IPS-18c (cell line): ENCODE results near the gene CRYM.
"Not testable (repeated sequence)": the region's sequence is repeated elsewhere in the genome, so short reads cannot be mapped to it uniquely, and the experiment has no call there.

Source experiments
- H3K4me3 ChIP-seq: 2 replicates; pipeline ENCODE4 v1.7.0; 2013; ENCODE audit warnings: low read depth, mild to moderate bottlenecking, low read length, moderate library complexity; ENCODE audit not compliant: insufficient read depth
- H3K9me3 ChIP-seq: one replicate; pipeline ENCODE4 v1.6.1; 2013; ENCODE audit warnings: mild to moderate bottlenecking, low read length, moderate library complexity; ENCODE audit not compliant: control insufficient read depth, insufficient read depth

Gene CRYM

GRCh38 chr16:21262779-21263639 lies 15.1 kb downstream of the CRYM start:
- Histone ChIP-seq H3K4me3 (no peak overlapping the region), H3K9me3 (no peaks in the 10 kb centered on the region)

- no peaks in the 10 kb centered on the region for H3K9me3 ChIP-seq
- H3K4me3 ChIP-seq, result no peak overlapping the region
Measured at GRCh38 chr16:21260870-21261791, 17.0 kb downstream of the CRYM start.

- Histone ChIP-seq H3K9me3 (no peaks in the 10 kb centered on the region), H3K4me3 (no peak overlapping the region)
Measured at GRCh38 chr16:21257284-21257683, 20.8 kb downstream of the CRYM start.

- H3K9me3 ChIP-seq, result no peaks in the 10 kb centered on the region
- no peak overlapping the region for H3K4me3 ChIP-seq
Measured at GRCh38 chr16:21256636-21257035, 21.5 kb downstream of the CRYM start.

GRCh38 chr16:21253470-21253869 lies 24.6 kb downstream of the CRYM start:
- Histone ChIP-seq H3K9me3 (no peaks in the 10 kb centered on the region), H3K4me3 (no peak overlapping the region)

- H3K9me3 ChIP-seq, result no peaks in the 10 kb centered on the region
- no peak overlapping the region for H3K4me3 ChIP-seq
Measured at GRCh38 chr16:21250072-21250923, 27.8 kb downstream of the CRYM start.

- H3K4me3 ChIP-seq, H3K9me3 ChIP-seq: not testable (repeated sequence)
Measured at GRCh38 chr16:21248179-21248578, 29.9 kb downstream of the CRYM start.

- no peak overlapping the region for H3K4me3 ChIP-seq
- no peaks in the 10 kb centered on the region for H3K9me3 ChIP-seq
Measured at GRCh38 chr16:21244518-21245215, 33.4 kb downstream of the CRYM start.

GRCh38 chr16:21242756-21243155 lies 35.3 kb downstream of the CRYM start:
- no peak overlapping the region for H3K4me3 ChIP-seq
- no peaks in the 10 kb centered on the region for H3K9me3 ChIP-seq

GRCh38 chr16:21239646-21240045 lies 38.4 kb downstream of the CRYM start:
- Histone ChIP-seq H3K4me3 (no peak overlapping the region), H3K9me3 (no peaks in the 10 kb centered on the region)

GRCh38 chr16:21236831-21237230 lies 41.3 kb downstream of the CRYM start:
- no peak overlapping the region for H3K4me3 ChIP-seq
- H3K9me3 ChIP-seq, result no peaks in the 10 kb centered on the region

- H3K9me3 ChIP-seq, result no peaks in the 10 kb centered on the region
- no peak overlapping the region for H3K4me3 ChIP-seq
Measured at GRCh38 chr16:21235199-21235585, 42.9 kb downstream of the CRYM start.

- H3K4me3 ChIP-seq, result no peak within 1 kb of the TSS
- H3K9me3 ChIP-seq, result no peaks in the 10 kb centered on the region
Measured at GRCh38 chr16:21233521-21234150, 44.5 kb downstream of the CRYM start, which contains the start of gene ANKS4B. Gene ANKS4B, plus strand, starts transcription at chr16:21233699. Its CDS starts 39 bp downstream, at chr16:21233738.

GRCh38 chr16:21233045-21233520 lies 45.0 kb downstream of the CRYM start:
- H3K4me3 ChIP-seq, result no peak overlapping the region
- no peaks in the 10 kb centered on the region for H3K9me3 ChIP-seq

- H3K4me3 ChIP-seq, result no peak overlapping the region
- no peaks in the 10 kb centered on the region for H3K9me3 ChIP-seq
Measured at GRCh38 chr16:21228361-21228872, 49.7 kb downstream of the CRYM start.

- Histone ChIP-seq H3K4me3 (no peak overlapping the region), H3K9me3 (no peaks in the 10 kb centered on the region)
Measured at GRCh38 chr16:21227866-21228265, 50.2 kb downstream of the CRYM start.
